Sigmoid colon (tissue), 7 donors: ENCODE data around the gene FPR2. TPM values are rescaled to one million over a fixed set of nuclear protein-coding genes. Genes with fewer than 3 reads are reported as not detected.

Source experiments
- DNase-seq: peaks from one replicate; pipeline ENCODE4 v3.0.0-alpha.2; 2019
- H3K27ac ChIP-seq, 4 donors: fragments of 200-600 bp; sonication (generic); one replicate each; pipeline ENCODE4 v1.5.1; 2016 to 2019; ENCODE audit warnings: mild to moderate bottlenecking in 1 of 4
- H3K27me3 ChIP-seq, 3 donors: fragments of 200-600 bp; sonication (generic); one replicate each; pipeline ENCODE4 v1.5.1; 2019; ENCODE audit warnings: mild to moderate bottlenecking in 1 of 3
- H3K36me3 ChIP-seq, 4 donors: fragments of 200-600 bp; sonication (generic); one replicate each; pipeline ENCODE4 v1.5.1; 2016 to 2019
- H3K4me1 ChIP-seq, 4 donors: fragments of 200-600 bp; sonication (generic); one replicate each; pipeline ENCODE4 v1.5.1; 2017 to 2019
- H3K4me3 ChIP-seq, 4 donors: fragments of 200-600 bp; sonication (generic); one replicate each; pipeline ENCODE4 v1.5.1; 2017 to 2019; ENCODE audit warnings: mild to moderate bottlenecking in 2 of 4, moderate library complexity in 1 of 4
- H3K9me3 ChIP-seq, 4 donors: fragments of 200-600 bp in 3 of 4; sonication (generic) in 3 of 4; one replicate each; pipeline versions ENCODE4 v1.5.1 to v1.6.1; 2013 to 2019
- CTCF ChIP-seq, 4 experiments: fragments of 450-650 bp in 3 of 4; fragments of 200-600 bp in 1 of 4; IDR thresholded peaks; one replicate each; pipeline ENCODE4 v1.5.1; 2016 to 2019; ENCODE audit warnings: antibody characterized with exemption in 4 of 4, mild to moderate bottlenecking in 3 of 4, moderate library complexity in 2 of 4
- EP300 ChIP-seq, 4 donors: sonication (generic); formaldehyde crosslinking; IDR thresholded peaks; one replicate each; pipeline ENCODE4 v1.6.1; 2017; ENCODE audit warnings: antibody characterized with exemption in 4 of 4
- POLR2A ChIP-seq, 2 donors: fragments of 450-650 bp; IDR thresholded peaks; one replicate each; pipeline ENCODE4 v1.6.1; 2016; ENCODE audit warnings: antibody characterized with exemption in 2 of 2, mild to moderate bottlenecking in 2 of 2, moderate library complexity in 2 of 2
- POLR2AphosphoS5 ChIP-seq, 4 donors: sonication (generic); formaldehyde crosslinking; IDR thresholded peaks; one replicate each; pipeline ENCODE4 v1.6.1; 2017; ENCODE audit warnings: antibody characterized with exemption in 4 of 4
- WGBS, 2 donors: extraction: QIAGEN DNeasy Blood & Tissue Kit; methylation state at CpG; one replicate each; pipeline ENCODE4 v1.1.7; 2013; 5-methylcytosine and 5-hydroxymethylcytosine counted together
- intact Hi-C: fragments of 100-400 bp; cut with DNase I; formaldehyde crosslinking; loops from one replicate; pipeline ENCODE4 v1.15.1; 2023
- polyA plus RNA-seq, 3 donors: library from polyadenylated mRNA; stranded (reverse); fragments of 200-250 nt; gene quantifications; one replicate each; pipeline ENCODE4 v1.2.3, GENCODE V29; 2013
- total RNA-seq, 4 donors: library from RNA; depleted of rRNA; stranded (reverse); fragments of >200 nt; gene quantifications; one replicate each; pipeline ENCODE4 v1.1.0, GENCODE V29; 2016
- donor health status: healthy with polysubstance abuse.
- donor health status: Bipolar disorder and iron deficiency.
- donor health status: healthy.

The FPR2 gene
- total and polyA plus RNA-seq, 7 donors: 0.36 to 3.7 (median 1.3) TPM; not detected in 1

GRCh38 chr19:51721905-51722304, 39.1 kb upstream of the FPR2 start:
- H3K27ac ChIP-seq: no peak overlapping the region
- peaks cover 5 to 97% (median 54%) of the 10 kb centered on the region in 3 donors for H3K27me3 ChIP-seq
- H3K4me1 ChIP-seq: peaks cover 0 to 19% (median 12%) of the 10 kb centered on the region in 4 donors
- intact Hi-C loops: no loop called here
- WGBS, 2 donors: 70 to 74% methylated on average over 7 of the region's 7 CpGs
- no peak overlapping the region for H3K4me3 ChIP-seq
- H3K36me3 ChIP-seq: no peaks in the 10 kb centered on the region
- TF ChIP-seq POLR2AphosphoS5 (IDR thresholded peaks at IDR 0.05) (no peak), EP300 (IDR thresholded peaks at IDR 0.05) (no peak), POLR2A (IDR thresholded peaks at IDR 0.05) (no peak), CTCF (IDR thresholded peaks at IDR 0.05) (no peak)
- no peak for DNase-seq
- no peaks in the 10 kb centered on the region for H3K9me3 ChIP-seq

DNA sequence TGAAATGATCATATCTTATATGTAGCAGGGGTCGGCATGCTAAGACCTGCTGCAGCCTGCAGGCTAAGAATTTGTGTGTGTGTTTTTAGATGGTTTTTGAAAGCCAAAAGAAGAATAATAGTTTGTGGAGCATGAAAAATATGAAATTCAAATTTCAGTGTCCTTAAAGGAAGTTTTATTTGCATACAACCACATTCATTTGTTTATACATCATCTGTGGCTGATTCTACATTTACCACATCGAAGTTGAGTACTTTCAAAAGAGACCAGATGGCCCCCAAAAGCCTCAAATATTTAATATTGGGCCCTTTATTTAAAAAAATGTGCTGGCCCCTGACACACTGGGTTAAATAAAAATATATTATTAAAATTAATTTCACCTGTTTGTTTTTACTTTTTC, 38.5 kb upstream of the FPR2 start:
- Histone ChIP-seq H3K9me3 (no peaks in the 10 kb centered on the region), H3K27ac (no peak overlapping the region), H3K27me3 (peaks cover 5 to 97% (median 58%) of the 10 kb centered on the region in 3 donors), H3K4me1 (peaks cover 0 to 19% (median 12%) of the 10 kb centered on the region in 4 donors), H3K36me3 (no peaks in the 10 kb centered on the region), H3K4me3 (no peak overlapping the region)
- no peak for TF ChIP-seq EP300 (IDR thresholded peaks at IDR 0.05)
- no peak for TF ChIP-seq POLR2AphosphoS5 (IDR thresholded peaks at IDR 0.05)
- no peak for TF ChIP-seq POLR2A (IDR thresholded peaks at IDR 0.05)
- TF ChIP-seq CTCF (IDR thresholded peaks at IDR 0.05): no peak
- intact Hi-C loops: no loop called here
- no peak for DNase-seq
- WGBS, 2 donors: 54 to 70% methylated on average over 2 of the region's 2 CpGs

DNA sequence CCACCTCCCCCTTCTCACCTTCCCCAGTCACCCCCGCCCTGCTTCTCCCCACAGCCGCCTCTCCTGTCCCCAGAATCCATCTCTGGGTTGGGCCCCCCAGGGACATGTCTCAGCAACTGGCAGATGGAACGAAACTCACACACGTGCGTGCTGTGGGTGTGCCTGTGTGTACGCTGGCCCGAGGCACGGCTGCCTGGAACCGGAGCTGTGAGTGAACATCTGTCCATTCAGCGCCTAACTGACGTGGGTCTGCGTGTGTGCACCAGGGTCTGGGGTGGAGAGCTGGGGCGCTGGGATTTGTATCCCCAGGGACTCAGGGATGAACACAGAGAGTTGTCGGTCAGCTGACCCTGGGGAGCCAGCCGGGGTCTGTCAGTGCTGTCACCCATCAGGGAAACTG, 36.4 kb upstream of the FPR2 start:
- TF ChIP-seq EP300 (IDR thresholded peaks at IDR 0.05): no peak
- no peak for TF ChIP-seq POLR2A (IDR thresholded peaks at IDR 0.05)
- TF ChIP-seq POLR2AphosphoS5 (IDR thresholded peaks at IDR 0.05): no peak
- no peak for TF ChIP-seq CTCF (IDR thresholded peaks at IDR 0.05)
- Histone ChIP-seq H3K4me3 (no peak overlapping the region), H3K4me1 (peaks cover 0 to 14% (median 6%) of the 10 kb centered on the region in 4 donors), H3K36me3 (no peaks in the 10 kb centered on the region), H3K9me3 (no peaks in the 10 kb centered on the region), H3K27ac (no peak overlapping the region), H3K27me3 (peaks cover 0 to 94% (median 57%) of the 10 kb centered on the region in 3 donors)
- intact Hi-C loops: no loop called here
- peak; percentile 74 for DNase-seq
- 51 to 58% methylated on average over 15 of the region's 15 CpGs for WGBS, 2 donors

GRCh38 chr19:51726049-51726448, 34.9 kb upstream of the FPR2 start:
- peaks cover 0 to 9% (median 3%) of the 10 kb centered on the region in 4 donors for H3K4me1 ChIP-seq
- intact Hi-C loops: no loop called here
- peak; percentile 82 for DNase-seq
- H3K9me3 ChIP-seq: no peaks in the 10 kb centered on the region
- H3K27ac ChIP-seq: peak overlapping the region in 1 of 4 donors; percentile 32
- no peak for TF ChIP-seq CTCF (IDR thresholded peaks at IDR 0.05)
- peak in 2 of 4 donors; percentile 11 to 56 for TF ChIP-seq POLR2AphosphoS5 (IDR thresholded peaks at IDR 0.05)
- H3K4me3 ChIP-seq: no peak overlapping the region
- H3K36me3 ChIP-seq: no peaks in the 10 kb centered on the region
- peaks cover 0 to 90% (median 48%) of the 10 kb centered on the region in 3 donors for H3K27me3 ChIP-seq
- WGBS, 2 donors: 29 to 40% methylated on average over 14 of the region's 14 CpGs

DNA sequence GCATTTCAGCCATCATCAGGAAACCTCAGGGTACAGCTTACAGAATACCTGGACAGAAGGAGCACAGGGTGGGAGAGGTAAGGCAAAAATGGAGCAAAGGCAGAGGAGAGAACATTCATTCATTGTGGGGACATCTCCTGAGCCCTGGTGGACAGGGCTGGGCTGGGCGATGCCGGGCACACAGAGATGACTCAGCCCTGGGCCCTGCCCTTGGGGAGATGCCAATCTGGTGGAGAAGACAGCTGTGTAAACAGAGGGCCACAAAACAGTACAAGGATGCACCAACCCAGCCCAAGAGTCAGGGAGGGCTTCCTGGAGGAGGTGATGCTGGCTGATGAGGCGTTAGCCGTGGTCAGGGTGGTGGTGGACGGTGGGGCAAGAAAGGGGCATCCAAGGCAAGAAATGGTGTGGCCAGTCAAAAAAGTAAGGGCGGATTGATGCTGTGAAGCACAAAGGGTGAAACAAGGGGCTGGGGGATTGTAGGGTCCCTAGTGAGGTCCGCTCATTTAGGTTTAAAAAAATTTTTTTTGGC, 33.6 kb upstream of the FPR2 start:
- DNase-seq: no peak
- Histone ChIP-seq H3K36me3 (no peaks in the 10 kb centered on the region), H3K4me3 (no peak overlapping the region), H3K9me3 (no peaks in the 10 kb centered on the region), H3K27me3 (peaks cover 0 to 79% (median 35%) of the 10 kb centered on the region in 3 donors), H3K27ac (no peak overlapping the region), H3K4me1 (peaks cover 0 to 9% (median 3%) of the 10 kb centered on the region in 4 donors)
- intact Hi-C loops: no loop called here
- WGBS, 2 donors: 51 to 82% methylated on average over 7 of the region's 7 CpGs
- no peak for TF ChIP-seq CTCF (IDR thresholded peaks at IDR 0.05)
- TF ChIP-seq POLR2A (IDR thresholded peaks at IDR 0.05): no peak
- TF ChIP-seq POLR2AphosphoS5 (IDR thresholded peaks at IDR 0.05): no peak
- TF ChIP-seq EP300 (IDR thresholded peaks at IDR 0.05): no peak
